Glutamatergic neuron (in vitro differentiated cells): Measurements from ENCODE around the gene NSUN7. TPM values are rescaled to one million over a fixed set of nuclear protein-coding genes. Genes with fewer than 3 reads are reported as not detected.

Experiments used
- DNase-seq: peaks from one replicate; pipeline ENCODE4 v3.0.0; 2022
- H3K27ac Mint-ChIP-seq: one replicate; pipeline ENCODE4 v1.8.0; 2020; ENCODE audit warnings: mild to moderate bottlenecking, mixed read lengths, inconsistent platforms; ENCODE audit not compliant: unreplicated experiment
- H3K27me3 Mint-ChIP-seq: one replicate; pipeline ENCODE4 v1.8.0; 2020; ENCODE audit warnings: mild to moderate bottlenecking, moderate library complexity, mixed read lengths, inconsistent platforms; ENCODE audit not compliant: unreplicated experiment
- H3K36me3 Mint-ChIP-seq: one replicate; pipeline ENCODE4 v1.8.0; 2020; ENCODE audit warnings: mild to moderate bottlenecking, mixed read lengths, inconsistent platforms; ENCODE audit not compliant: unreplicated experiment
- H3K4me1 Mint-ChIP-seq: one replicate; pipeline ENCODE4 v1.8.0; 2020; ENCODE audit warnings: mild to moderate bottlenecking, low read depth, mixed read lengths, inconsistent platforms; ENCODE audit not compliant: unreplicated experiment
- H3K4me3 Mint-ChIP-seq: one replicate; pipeline ENCODE4 v1.8.0; 2020; ENCODE audit warnings: mild to moderate bottlenecking, mixed read lengths, inconsistent platforms; ENCODE audit not compliant: unreplicated experiment
- H3K9me3 Mint-ChIP-seq: one replicate; pipeline ENCODE4 v1.8.0; 2020; ENCODE audit warnings: mild to moderate bottlenecking, moderate library complexity, mixed read lengths, inconsistent platforms; ENCODE audit not compliant: unreplicated experiment
- CTCF ChIP-seq: fragments of 200-600 bp; sonication (generic); IDR thresholded peaks from one replicate; pipeline ENCODE4 v1.5.0; 2021; ENCODE audit not compliant: partially characterized antibody, unreplicated experiment
- total RNA-seq: library from RNA; stranded (reverse); fragmentation: NEBNext Ultra II Directional; extraction: Animal tissue kit (Norgen Biotek cat#: 25700); gene quantifications from one replicate; pipeline ENCODE4 v1.2.1, GENCODE V29; 2021; ENCODE audit not compliant: unreplicated experiment

The NSUN7 gene
- total RNA-seq, 1 donor from 2014 or later, result 0.25 TPM

GRCh38 chr4:40785727-40786126 is 36.0 kb downstream of the NSUN7 start:
- no peak for DNase-seq
- TF ChIP-seq CTCF, result no peak
- no peak overlapping the region for H3K4me3 Mint-ChIP-seq
- no peaks in the 10 kb centered on the region for H3K4me1 Mint-ChIP-seq
- H3K9me3 Mint-ChIP-seq, result no peaks in the 10 kb centered on the region
- no peaks in the 10 kb centered on the region for H3K27me3 Mint-ChIP-seq
- H3K27ac Mint-ChIP-seq, result no peak overlapping the region
- H3K36me3 Mint-ChIP-seq, result no peaks in the 10 kb centered on the region

GRCh38 chr4:40788331-40788730 is 38.6 kb downstream of the NSUN7 start:
- Mint-ChIP-seq H3K27me3 (no peaks in the 10 kb centered on the region), H3K9me3 (no peaks in the 10 kb centered on the region), H3K4me1 (no peaks in the 10 kb centered on the region), H3K36me3 (no peaks in the 10 kb centered on the region), H3K4me3 (no peak overlapping the region), H3K27ac (no peak overlapping the region)
- DNase-seq, result no peak
- no peak for TF ChIP-seq CTCF

GRCh38 chr4:40789031-40789430 is 39.3 kb downstream of the NSUN7 start:
- TF ChIP-seq CTCF, result no peak
- Mint-ChIP-seq H3K27me3 (no peaks in the 10 kb centered on the region), H3K9me3 (no peaks in the 10 kb centered on the region), H3K27ac (no peak overlapping the region), H3K4me1 (no peaks in the 10 kb centered on the region), H3K4me3 (no peak overlapping the region), H3K36me3 (no peaks in the 10 kb centered on the region)
- DNase-seq, result no peak

- Mint-ChIP-seq H3K4me3 (no peak overlapping the region), H3K27me3 (no peaks in the 10 kb centered on the region), H3K36me3 (no peaks in the 10 kb centered on the region), H3K4me1 (no peaks in the 10 kb centered on the region), H3K27ac (no peak overlapping the region), H3K9me3 (no peaks in the 10 kb centered on the region)
- no peak for TF ChIP-seq CTCF
- no peak for DNase-seq
Measured at GRCh38 chr4:40789771-40790170, 40.0 kb downstream of the NSUN7 start.

GRCh38 chr4:40800064-40800463 is 50.3 kb downstream of the NSUN7 start:
- no peak for DNase-seq
- Mint-ChIP-seq H3K4me1 (no peaks in the 10 kb centered on the region), H3K9me3 (no peaks in the 10 kb centered on the region), H3K4me3 (no peak overlapping the region), H3K27ac (no peak overlapping the region), H3K36me3 (no peaks in the 10 kb centered on the region), H3K27me3 (no peaks in the 10 kb centered on the region)
- no peak for TF ChIP-seq CTCF
